GM06990 (cell line): ENCODE data around the gene ADAMTS17.

Experiments used
- DNase-seq: peaks from one replicate; pipeline ENCODE4 v3.0.0-alpha.2; 2011; ENCODE audit not compliant: insufficient read length; ENCODE audit errors: extremely low read depth
- H3K27me3 ChIP-seq: replicated peaks from 2 replicates; pipeline ENCODE4 v1.6.0; 2011; ENCODE audit warnings: low read length; ENCODE audit not compliant: control insufficient read depth, insufficient read depth
- H3K36me3 ChIP-seq: 2 replicates; pipeline ENCODE4 v1.5.1; 2011; ENCODE audit warnings: low read length; ENCODE audit not compliant: control insufficient read depth, insufficient read depth
- H3K4me3 ChIP-seq: replicated peaks from 2 replicates; pipeline ENCODE4 v1.5.1; 2011; ENCODE audit warnings: low read depth, mild to moderate bottlenecking, control low read depth, low read length
- CTCF ChIP-seq: IDR thresholded peaks from 2 replicates; pipeline ENCODE4 v1.5.1; 2011; ENCODE audit warnings: low read length, control low read depth, mild to moderate bottlenecking, inconsistent platforms; ENCODE audit not compliant: insufficient read depth, poor library complexity, severe bottlenecking

The ADAMTS17 gene

DNA sequence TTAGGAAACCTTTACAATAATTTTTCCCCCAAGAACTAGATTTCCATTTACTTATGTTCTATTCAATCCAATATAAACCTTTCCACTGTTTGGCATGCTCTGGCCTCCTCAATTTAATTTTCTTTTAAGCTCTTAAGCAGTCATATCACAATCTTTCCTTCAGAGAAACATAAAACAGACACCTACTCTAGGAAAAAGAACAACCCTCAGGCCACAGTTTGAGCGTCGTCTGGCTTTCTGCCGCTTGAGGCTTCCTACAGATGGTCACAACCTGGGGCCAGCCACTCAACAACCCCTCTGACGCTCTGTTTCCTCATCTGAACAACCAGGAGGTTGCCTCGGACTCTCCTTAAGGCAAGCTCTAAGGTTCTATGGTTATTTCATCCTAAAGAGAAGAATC is 143.3 kb downstream of the ADAMTS17 start:
- no peak for TF ChIP-seq CTCF
- Histone ChIP-seq H3K27me3 (no peaks in the 10 kb centered on the region), H3K36me3 (no peaks in the 10 kb centered on the region), H3K4me3 (no peak overlapping the region)
- DNase-seq, result no peak

- no peak for DNase-seq
- Histone ChIP-seq H3K27me3 (no peaks in the 10 kb centered on the region), H3K36me3 (no peaks in the 10 kb centered on the region), H3K4me3 (no peak overlapping the region)
- TF ChIP-seq CTCF, result no peak
Observed at GRCh38 chr15:100196326-100197058, 145.3 kb downstream of the ADAMTS17 start.

GRCh38 chr15:100194996-100195395 is 146.8 kb downstream of the ADAMTS17 start:
- no peaks in the 10 kb centered on the region for H3K27me3 ChIP-seq
- no peak for TF ChIP-seq CTCF
- H3K4me3 ChIP-seq, result no peak overlapping the region
- no peak for DNase-seq
- no peaks in the 10 kb centered on the region for H3K36me3 ChIP-seq

- no peaks in the 10 kb centered on the region for H3K27me3 ChIP-seq
- DNase-seq, result no peak
- H3K36me3 ChIP-seq, result no peaks in the 10 kb centered on the region
- H3K4me3 ChIP-seq, result no peak overlapping the region
- no peak for TF ChIP-seq CTCF
Observed at GRCh38 chr15:100193277-100193860, 148.4 kb downstream of the ADAMTS17 start.

DNA sequence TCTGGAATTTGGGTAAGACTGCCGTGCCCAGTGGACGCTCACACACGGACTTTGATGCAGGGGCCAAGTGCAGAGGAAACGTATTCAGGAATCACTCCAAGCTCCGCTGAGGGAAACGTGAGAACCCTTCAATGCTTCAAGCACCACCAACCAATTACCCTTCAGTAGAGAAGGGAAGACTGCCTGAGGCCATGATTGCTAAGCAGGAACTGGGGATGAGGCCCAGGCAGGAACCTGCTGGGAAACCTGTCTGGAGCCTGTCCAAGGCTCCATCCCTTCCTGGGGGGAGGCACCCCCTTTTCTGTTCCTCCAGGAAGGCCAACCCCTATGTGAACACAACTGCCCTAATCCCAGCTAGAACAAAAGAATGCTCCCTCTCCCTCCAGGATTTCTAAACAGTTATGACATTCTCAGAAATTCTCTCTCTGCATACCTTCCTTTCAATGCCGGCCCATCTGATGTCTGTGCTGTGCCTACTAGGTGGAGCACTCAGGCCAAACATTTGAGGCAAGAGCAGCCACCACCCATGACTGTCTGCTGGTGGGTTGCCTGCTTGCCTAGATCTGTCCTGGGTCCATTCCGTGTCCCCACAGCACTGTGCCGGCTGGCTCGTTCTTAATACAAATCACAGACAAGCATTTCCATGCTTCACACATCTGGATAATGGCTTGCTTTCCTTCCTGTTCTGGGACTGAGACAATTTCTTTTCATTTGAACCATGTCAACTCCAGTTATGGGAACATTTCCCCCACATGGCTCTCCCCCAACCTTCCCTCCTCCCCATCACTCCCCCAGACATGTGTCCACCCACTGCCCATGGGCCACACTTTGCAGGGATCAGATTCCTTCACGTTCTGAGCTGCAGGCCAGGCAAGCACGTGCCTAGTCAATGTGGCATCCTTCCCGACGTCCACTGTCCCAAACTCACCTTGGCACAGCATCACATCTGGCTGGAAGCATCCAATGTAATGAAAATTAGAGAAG is 149.4 kb downstream of the ADAMTS17 start:
- Histone ChIP-seq H3K4me3 (no peak overlapping the region), H3K27me3 (no peaks in the 10 kb centered on the region), H3K36me3 (no peaks in the 10 kb centered on the region)
- no peak for DNase-seq
- no peak for TF ChIP-seq CTCF
